Prostate gland (tissue), 2 donors: Measurements from ENCODE around the gene ZNF565.

Experiments
- POLR2A ChIP-seq: fragments of 450-650 bp; IDR thresholded peaks from one replicate; pipeline ENCODE4 v1.6.1; 2016; ENCODE audit warnings: antibody characterized with exemption, mild to moderate bottlenecking
- POLR2AphosphoS5 ChIP-seq: sonication (generic); formaldehyde crosslinking; IDR thresholded peaks from one replicate; pipeline ENCODE4 v1.6.1; 2017; ENCODE audit warnings: antibody characterized with exemption
- TF ChIP-seq, protein P1 (sequence below), 4 experiments: fragments of 200-600 bp in 2 of 4; fragments of 450-650 bp in 2 of 4; sonication (generic) in 2 of 4; IDR thresholded peaks; 1 replicate in 3 of 4; 2 replicates in 1 of 4; pipeline ENCODE4 v1.5.1; 2016 to 2019; ENCODE audit warnings: antibody characterized with exemption in 4 of 4, mild to moderate bottlenecking in 2 of 4, moderate library complexity in 2 of 4

DNA sequence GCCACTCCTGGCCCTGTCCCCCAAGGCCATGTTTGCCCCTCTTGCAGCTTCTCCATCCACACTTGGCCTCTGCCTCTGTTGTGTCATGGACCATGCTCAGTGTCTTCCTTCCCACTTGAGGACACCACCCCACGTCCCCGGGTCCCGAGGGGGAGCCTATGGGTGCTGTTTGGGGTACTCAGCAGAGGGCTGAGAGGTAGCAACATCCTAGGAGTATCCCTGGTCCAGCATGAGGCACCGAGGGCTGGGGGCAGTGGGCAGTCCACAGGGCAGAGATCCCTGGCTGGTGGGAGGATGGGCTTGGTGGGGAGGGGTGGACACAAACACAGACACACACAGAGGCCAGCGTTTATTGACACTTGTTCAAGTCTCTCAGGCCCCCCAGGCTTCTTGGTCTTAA, 63.9 kb downstream of the ZNF565 start:
- TF ChIP-seq POLR2AphosphoS5 (no peak), POLR2A (no peak)
- TF ChIP-seq, protein P1, sequence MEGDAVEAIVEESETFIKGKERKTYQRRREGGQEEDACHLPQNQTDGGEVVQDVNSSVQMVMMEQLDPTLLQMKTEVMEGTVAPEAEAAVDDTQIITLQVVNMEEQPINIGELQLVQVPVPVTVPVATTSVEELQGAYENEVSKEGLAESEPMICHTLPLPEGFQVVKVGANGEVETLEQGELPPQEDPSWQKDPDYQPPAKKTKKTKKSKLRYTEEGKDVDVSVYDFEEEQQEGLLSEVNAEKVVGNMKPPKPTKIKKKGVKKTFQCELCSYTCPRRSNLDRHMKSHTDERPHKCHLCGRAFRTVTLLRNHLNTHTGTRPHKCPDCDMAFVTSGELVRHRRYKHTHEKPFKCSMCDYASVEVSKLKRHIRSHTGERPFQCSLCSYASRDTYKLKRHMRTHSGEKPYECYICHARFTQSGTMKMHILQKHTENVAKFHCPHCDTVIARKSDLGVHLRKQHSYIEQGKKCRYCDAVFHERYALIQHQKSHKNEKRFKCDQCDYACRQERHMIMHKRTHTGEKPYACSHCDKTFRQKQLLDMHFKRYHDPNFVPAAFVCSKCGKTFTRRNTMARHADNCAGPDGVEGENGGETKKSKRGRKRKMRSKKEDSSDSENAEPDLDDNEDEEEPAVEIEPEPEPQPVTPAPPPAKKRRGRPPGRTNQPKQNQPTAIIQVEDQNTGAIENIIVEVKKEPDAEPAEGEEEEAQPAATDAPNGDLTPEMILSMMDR (IDR thresholded peaks at IDR 0.05) = no peak
